Testis (tissue), 3 donors: ENCODE data around the gene LMOD2. TPM values are rescaled to one million over a fixed set of nuclear protein-coding genes. Genes with fewer than 3 reads are reported as not detected.
A peak's percentile ranks its signal among the peaks of the same experiment; 100 is the strongest.

Experiments
- DNase-seq: peaks from one replicate; pipeline ENCODE4 v3.0.0-alpha.2; 2019
- H3K27ac ChIP-seq, 2 donors: fragments of 200-600 bp; sonication (generic); one replicate each; pipeline ENCODE4 v1.5.1; 2019
- H3K27me3 ChIP-seq: fragments of 200-600 bp; sonication (generic); one replicate; pipeline ENCODE4 v1.5.1; 2019
- H3K36me3 ChIP-seq: fragments of 200-600 bp; sonication (generic); one replicate; pipeline ENCODE4 v1.5.1; 2017; ENCODE audit warnings: low read depth; ENCODE audit errors: missing control alignments
- H3K4me1 ChIP-seq: fragments of 200-600 bp; sonication (generic); one replicate; pipeline ENCODE4 v1.5.1; 2019
- H3K4me3 ChIP-seq, 2 donors: fragments of 200-600 bp; sonication (generic); one replicate each; pipeline ENCODE4 v1.5.1; 2017 to 2019
- H3K9me3 ChIP-seq: fragments of 200-600 bp; sonication (generic); one replicate; pipeline ENCODE4 v1.5.1; 2017
- POLR2A ChIP-seq: fragments of 450-650 bp; IDR thresholded peaks from one replicate; pipeline ENCODE4 v1.6.1; 2017; ENCODE audit warnings: antibody characterized with exemption, mild to moderate bottlenecking, moderate library complexity
- WGBS, 2 donors: methylation state at CpG; one replicate each; pipeline ENCODE4 v1.1.5; 2018; 5-methylcytosine and 5-hydroxymethylcytosine counted together
- intact Hi-C: fragments of 100-400 bp; cut with DNase I; formaldehyde crosslinking; loops from one replicate; pipeline ENCODE4 v1.15.1; 2023; ENCODE audit warnings: low total_unique reads
- polyA plus RNA-seq: library from polyadenylated mRNA; stranded (reverse); fragments of 350-450 nt; fragmentation: Illumina TruSeq; extraction: RNeasy Lipid Tissue Mini Kit (QIAGEN cat#74804); gene quantifications from one replicate; pipeline ENCODE4 v1.2.3, GENCODE V29; 2014; ENCODE audit warnings: low read depth, low replicate concordance; ENCODE audit not compliant: insufficient read depth
- total RNA-seq, 2 donors: library from RNA; depleted of rRNA; stranded (reverse); fragments of >200 nt; gene quantifications; one replicate each; pipeline ENCODE4 v1.2.3, GENCODE V29; 2016
- TF ChIP-seq, protein P1 (sequence below), 3 experiments: fragments of 450-650 bp in 2 of 3; fragments of 200-600 bp in 1 of 3; sonication (generic) in 1 of 3; IDR thresholded peaks; one replicate each; pipeline ENCODE4 v1.5.1; 2016 to 2019; ENCODE audit warnings: antibody characterized with exemption in 3 of 3, mild to moderate bottlenecking in 2 of 3, moderate library complexity in 1 of 3

The LMOD2 gene
- total and polyA plus RNA-seq, 3 donors from 2014 or later = 0.19 to 3.6 (median 0.39) TPM

DNA sequence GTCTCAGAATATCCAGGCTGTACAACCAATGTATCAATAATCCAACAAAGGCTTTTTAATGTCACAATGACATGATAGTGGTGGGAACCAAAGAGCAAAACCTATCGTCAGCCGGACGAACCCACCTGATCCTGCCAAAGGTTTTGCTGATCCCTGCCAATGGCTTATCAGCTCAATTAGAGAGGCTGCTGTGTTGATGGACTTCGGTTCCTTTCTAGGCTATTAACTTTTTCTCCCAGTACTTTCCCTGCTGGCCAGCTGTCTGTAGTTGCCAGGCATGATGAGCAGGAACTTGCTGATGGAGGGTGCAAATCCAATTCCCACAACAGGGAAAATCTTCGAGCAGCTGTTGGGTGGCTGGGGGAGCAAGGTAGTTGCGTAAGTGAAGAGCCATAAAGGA lies 2.4 kb downstream of the LMOD2 start:
- 56 to 57% methylated on average over 6 of the region's 6 CpGs for WGBS, 2 donors
- H3K36me3 ChIP-seq = no peaks in the 10 kb centered on the region

GRCh38 chr7:123660514-123661354 lies 5.1 kb downstream of the LMOD2 start:
- H3K9me3 ChIP-seq = no peaks in the 10 kb centered on the region
- H3K4me3 ChIP-seq = no peak overlapping the region
- no peaks in the 10 kb centered on the region for H3K4me1 ChIP-seq
- peak; percentile 39 for DNase-seq
- H3K27ac ChIP-seq = peak overlapping the region; percentile 73 to 74
- 48 to 72% methylated on average over 8 of the region's 8 CpGs for WGBS, 2 donors
- TF ChIP-seq POLR2A = no peak
- TF ChIP-seq, protein P1, sequence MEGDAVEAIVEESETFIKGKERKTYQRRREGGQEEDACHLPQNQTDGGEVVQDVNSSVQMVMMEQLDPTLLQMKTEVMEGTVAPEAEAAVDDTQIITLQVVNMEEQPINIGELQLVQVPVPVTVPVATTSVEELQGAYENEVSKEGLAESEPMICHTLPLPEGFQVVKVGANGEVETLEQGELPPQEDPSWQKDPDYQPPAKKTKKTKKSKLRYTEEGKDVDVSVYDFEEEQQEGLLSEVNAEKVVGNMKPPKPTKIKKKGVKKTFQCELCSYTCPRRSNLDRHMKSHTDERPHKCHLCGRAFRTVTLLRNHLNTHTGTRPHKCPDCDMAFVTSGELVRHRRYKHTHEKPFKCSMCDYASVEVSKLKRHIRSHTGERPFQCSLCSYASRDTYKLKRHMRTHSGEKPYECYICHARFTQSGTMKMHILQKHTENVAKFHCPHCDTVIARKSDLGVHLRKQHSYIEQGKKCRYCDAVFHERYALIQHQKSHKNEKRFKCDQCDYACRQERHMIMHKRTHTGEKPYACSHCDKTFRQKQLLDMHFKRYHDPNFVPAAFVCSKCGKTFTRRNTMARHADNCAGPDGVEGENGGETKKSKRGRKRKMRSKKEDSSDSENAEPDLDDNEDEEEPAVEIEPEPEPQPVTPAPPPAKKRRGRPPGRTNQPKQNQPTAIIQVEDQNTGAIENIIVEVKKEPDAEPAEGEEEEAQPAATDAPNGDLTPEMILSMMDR (IDR thresholded peaks at IDR 0.05) = no peak
- H3K27me3 ChIP-seq = no peaks in the 10 kb centered on the region
- intact Hi-C loops = no loop called here
- no peaks in the 10 kb centered on the region for H3K36me3 ChIP-seq

More for the DNA sequence above, 2.4 kb downstream of the LMOD2 start:
- DNase-seq = no peak
- H3K4me1 ChIP-seq = no peaks in the 10 kb centered on the region
- TF ChIP-seq, protein P1 (IDR thresholded peaks at IDR 0.05) = no peak
- no peak for TF ChIP-seq POLR2A
- H3K27me3 ChIP-seq = no peaks in the 10 kb centered on the region
- H3K27ac ChIP-seq = peak overlapping the region in 1 of 2 donors; percentile 17
- intact Hi-C loops = no loop called here
- no peaks in the 10 kb centered on the region for H3K9me3 ChIP-seq
- H3K4me3 ChIP-seq = no peak overlapping the region

DNA sequence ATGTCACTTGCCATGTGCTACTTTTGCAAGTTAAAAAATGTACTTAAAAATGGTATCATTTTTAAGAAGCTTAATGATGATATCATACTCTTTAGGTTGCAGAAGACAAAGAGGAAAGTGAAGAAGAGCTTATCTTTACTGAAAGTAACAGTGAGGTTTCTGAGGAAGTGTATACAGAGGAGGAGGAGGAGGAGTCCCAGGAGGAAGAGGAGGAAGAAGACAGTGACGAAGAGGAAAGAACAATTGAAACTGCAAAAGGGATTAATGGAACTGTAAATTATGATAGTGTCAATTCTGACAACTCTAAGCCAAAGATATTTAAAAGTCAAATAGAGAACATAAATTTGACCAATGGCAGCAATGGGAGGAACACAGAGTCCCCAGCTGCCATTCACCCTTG lies 6.1 kb downstream of the LMOD2 start:
- Histone ChIP-seq H3K4me1 (no peaks in the 10 kb centered on the region), H3K4me3 (no peak overlapping the region), H3K9me3 (no peaks in the 10 kb centered on the region), H3K27ac (peak overlapping the region; percentile 73 to 74), H3K27me3 (no peaks in the 10 kb centered on the region), H3K36me3 (no peaks in the 10 kb centered on the region)
- no peak for TF ChIP-seq POLR2A
- TF ChIP-seq, protein P1 (IDR thresholded peaks at IDR 0.05) = no peak
- intact Hi-C loops = no loop called here
- no peak for DNase-seq
- WGBS, 2 donors = 59 to 64% methylated on average over 1 of the region's 1 CpG

- intact Hi-C loops = no loop called here
- H3K27me3 ChIP-seq = no peaks in the 10 kb centered on the region
- H3K36me3 ChIP-seq = no peaks in the 10 kb centered on the region
- WGBS, 2 donors = 90% methylated on average over 15 of the region's 15 CpGs
- TF ChIP-seq POLR2A = no peak
- TF ChIP-seq, protein P1 (IDR thresholded peaks at IDR 0.05) = no peak
- no peaks in the 10 kb centered on the region for H3K4me1 ChIP-seq
- no peak for DNase-seq
- no peaks in the 10 kb centered on the region for H3K9me3 ChIP-seq
- peak overlapping the region; percentile 16 to 22 for H3K27ac ChIP-seq
- H3K4me3 ChIP-seq = no peak overlapping the region
These were observed 6.6 kb downstream of the LMOD2 start for GRCh38 chr7:123662293-123662692.

GRCh38 chr7:123662755-123663154 lies 7.1 kb downstream of the LMOD2 start:
- Histone ChIP-seq H3K4me3 (no peak overlapping the region), H3K27ac (no peak overlapping the region), H3K9me3 (no peaks in the 10 kb centered on the region), H3K36me3 (no peaks in the 10 kb centered on the region), H3K27me3 (no peaks in the 10 kb centered on the region), H3K4me1 (no peaks in the 10 kb centered on the region)
- intact Hi-C loops = no loop called here
- WGBS, 2 donors = 44 to 58% methylated on average over 3 of the region's 3 CpGs
- no peak for DNase-seq
- TF ChIP-seq, protein P1 (IDR thresholded peaks at IDR 0.05) = no peak
- TF ChIP-seq POLR2A = no peak
